ENCODE results near the gene GDF2. TPM values are rescaled to one million over a fixed set of nuclear protein-coding genes. Genes with fewer than 3 reads are reported as not detected.

GDF2 gene
- total and polyA plus RNA-seq, 2 experiments from 2014 or later = not detected

DNA sequence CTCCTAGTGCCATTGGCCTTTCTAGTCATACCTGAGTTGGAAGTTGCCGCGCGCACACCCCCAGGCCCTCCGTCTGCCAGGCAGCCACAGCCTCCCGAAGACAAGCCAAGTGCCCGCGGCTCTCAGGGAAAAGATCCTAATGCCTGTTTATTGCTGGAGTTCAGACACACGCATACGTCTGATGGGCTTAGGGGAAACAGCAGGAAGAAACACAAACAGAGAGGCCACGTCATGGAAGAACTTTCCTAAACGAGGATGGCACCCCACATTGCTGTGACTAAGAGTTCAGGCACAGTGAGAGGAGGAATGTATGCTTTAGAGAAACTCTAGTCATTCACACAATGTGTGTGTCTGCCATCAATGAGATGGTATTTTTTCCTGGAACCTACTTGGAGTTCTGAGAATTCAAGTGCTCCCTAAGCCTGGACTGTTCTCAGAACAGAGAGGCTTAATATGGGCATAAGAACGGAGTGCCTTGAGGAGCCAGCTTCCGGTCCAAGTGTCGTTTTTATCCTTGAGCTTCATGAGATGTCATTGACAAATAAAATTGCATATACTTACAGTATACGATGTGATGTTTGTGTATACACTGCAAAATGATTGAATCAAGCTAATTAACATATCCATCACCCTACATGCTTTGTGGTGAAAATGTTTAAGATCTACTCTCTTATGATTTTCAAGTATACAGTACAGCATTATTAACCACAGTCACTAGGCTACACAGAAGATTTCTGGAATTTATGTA is 14.3 kb downstream of the GDF2 start:
- Histone ChIP-seq H3K4me1 (ENCODE audit: insufficient read depth) (no peaks in the 10 kb centered on the region), H4K20me1 (replicated peaks; ENCODE audit: insufficient read depth) (no peaks in the 10 kb centered on the region), H3K27me3 (ENCODE audit: insufficient read depth) (no peaks in the 10 kb centered on the region), H2AFZ (no peak overlapping the region), H3K9me2 (ENCODE audit: insufficient read depth) (no peaks in the 10 kb centered on the region), H3F3A (replicated peaks; ENCODE audit: low read depth) (no peaks in the 10 kb centered on the region), H3K27ac (ENCODE audit: low read depth) (no peak overlapping the region), H3K79me2 (replicated peaks; ENCODE audit: insufficient read depth) (no peaks in the 10 kb centered on the region), H3K36me3 (ENCODE audit: insufficient read depth) (no peaks in the 10 kb centered on the region), H3K4me2 (no peak overlapping the region), H3K4me3 (no peak overlapping the region)
- Mint-ChIP-seq H3K4me3 (no peak overlapping the region), H3K27ac (no peak overlapping the region), H3K4me1 (peaks cover 13% of the 10 kb centered on the region), H3K27me3 (ENCODE audit: insufficient read depth, low read depth, poor library complexity) (peaks cover 8% of the 10 kb centered on the region), H3K9me3 (no peaks in the 10 kb centered on the region), H3K36me3 (ENCODE audit: low read depth) (no peaks in the 10 kb centered on the region)
- ATAC-seq = no peak
- DNase-seq (ENCODE audit: low spot score) = no peak
- TF ChIP-seq ZNF331 (CRISPR knock-in tag; IDR thresholded peaks at IDR 0.05; ENCODE audit: low read depth) = no peak
- TF ChIP-seq, protein P1, sequence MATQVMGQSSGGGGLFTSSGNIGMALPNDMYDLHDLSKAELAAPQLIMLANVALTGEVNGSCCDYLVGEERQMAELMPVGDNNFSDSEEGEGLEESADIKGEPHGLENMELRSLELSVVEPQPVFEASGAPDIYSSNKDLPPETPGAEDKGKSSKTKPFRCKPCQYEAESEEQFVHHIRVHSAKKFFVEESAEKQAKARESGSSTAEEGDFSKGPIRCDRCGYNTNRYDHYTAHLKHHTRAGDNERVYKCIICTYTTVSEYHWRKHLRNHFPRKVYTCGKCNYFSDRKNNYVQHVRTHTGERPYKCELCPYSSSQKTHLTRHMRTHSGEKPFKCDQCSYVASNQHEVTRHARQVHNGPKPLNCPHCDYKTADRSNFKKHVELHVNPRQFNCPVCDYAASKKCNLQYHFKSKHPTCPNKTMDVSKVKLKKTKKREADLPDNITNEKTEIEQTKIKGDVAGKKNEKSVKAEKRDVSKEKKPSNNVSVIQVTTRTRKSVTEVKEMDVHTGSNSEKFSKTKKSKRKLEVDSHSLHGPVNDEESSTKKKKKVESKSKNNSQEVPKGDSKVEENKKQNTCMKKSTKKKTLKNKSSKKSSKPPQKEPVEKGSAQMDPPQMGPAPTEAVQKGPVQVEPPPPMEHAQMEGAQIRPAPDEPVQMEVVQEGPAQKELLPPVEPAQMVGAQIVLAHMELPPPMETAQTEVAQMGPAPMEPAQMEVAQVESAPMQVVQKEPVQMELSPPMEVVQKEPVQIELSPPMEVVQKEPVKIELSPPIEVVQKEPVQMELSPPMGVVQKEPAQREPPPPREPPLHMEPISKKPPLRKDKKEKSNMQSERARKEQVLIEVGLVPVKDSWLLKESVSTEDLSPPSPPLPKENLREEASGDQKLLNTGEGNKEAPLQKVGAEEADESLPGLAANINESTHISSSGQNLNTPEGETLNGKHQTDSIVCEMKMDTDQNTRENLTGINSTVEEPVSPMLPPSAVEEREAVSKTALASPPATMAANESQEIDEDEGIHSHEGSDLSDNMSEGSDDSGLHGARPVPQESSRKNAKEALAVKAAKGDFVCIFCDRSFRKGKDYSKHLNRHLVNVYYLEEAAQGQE (IDR thresholded peaks at IDR 0.05; ENCODE audit: unreplicated experiment) = no peak
- no peak for TF ChIP-seq EZH2 (IDR thresholded peaks at IDR 0.05; ENCODE audit: low read depth, unreplicated experiment)
- TF ChIP-seq NANOG (IDR thresholded peaks at IDR 0.05; ENCODE audit: borderline replicate concordance) = no peak
- TF ChIP-seq CREB1 (CRISPR knock-in tag; IDR thresholded peaks at IDR 0.05; ENCODE audit: low read depth) = no peak
- no peak for TF ChIP-seq POLR2AphosphoS5 (IDR thresholded peaks at IDR 0.05; ENCODE audit: low read depth)
- TF ChIP-seq EZH2phosphoT487 (IDR thresholded peaks at IDR 0.05; ENCODE audit: unreplicated experiment) = no peak
- TF ChIP-seq, protein P2, sequence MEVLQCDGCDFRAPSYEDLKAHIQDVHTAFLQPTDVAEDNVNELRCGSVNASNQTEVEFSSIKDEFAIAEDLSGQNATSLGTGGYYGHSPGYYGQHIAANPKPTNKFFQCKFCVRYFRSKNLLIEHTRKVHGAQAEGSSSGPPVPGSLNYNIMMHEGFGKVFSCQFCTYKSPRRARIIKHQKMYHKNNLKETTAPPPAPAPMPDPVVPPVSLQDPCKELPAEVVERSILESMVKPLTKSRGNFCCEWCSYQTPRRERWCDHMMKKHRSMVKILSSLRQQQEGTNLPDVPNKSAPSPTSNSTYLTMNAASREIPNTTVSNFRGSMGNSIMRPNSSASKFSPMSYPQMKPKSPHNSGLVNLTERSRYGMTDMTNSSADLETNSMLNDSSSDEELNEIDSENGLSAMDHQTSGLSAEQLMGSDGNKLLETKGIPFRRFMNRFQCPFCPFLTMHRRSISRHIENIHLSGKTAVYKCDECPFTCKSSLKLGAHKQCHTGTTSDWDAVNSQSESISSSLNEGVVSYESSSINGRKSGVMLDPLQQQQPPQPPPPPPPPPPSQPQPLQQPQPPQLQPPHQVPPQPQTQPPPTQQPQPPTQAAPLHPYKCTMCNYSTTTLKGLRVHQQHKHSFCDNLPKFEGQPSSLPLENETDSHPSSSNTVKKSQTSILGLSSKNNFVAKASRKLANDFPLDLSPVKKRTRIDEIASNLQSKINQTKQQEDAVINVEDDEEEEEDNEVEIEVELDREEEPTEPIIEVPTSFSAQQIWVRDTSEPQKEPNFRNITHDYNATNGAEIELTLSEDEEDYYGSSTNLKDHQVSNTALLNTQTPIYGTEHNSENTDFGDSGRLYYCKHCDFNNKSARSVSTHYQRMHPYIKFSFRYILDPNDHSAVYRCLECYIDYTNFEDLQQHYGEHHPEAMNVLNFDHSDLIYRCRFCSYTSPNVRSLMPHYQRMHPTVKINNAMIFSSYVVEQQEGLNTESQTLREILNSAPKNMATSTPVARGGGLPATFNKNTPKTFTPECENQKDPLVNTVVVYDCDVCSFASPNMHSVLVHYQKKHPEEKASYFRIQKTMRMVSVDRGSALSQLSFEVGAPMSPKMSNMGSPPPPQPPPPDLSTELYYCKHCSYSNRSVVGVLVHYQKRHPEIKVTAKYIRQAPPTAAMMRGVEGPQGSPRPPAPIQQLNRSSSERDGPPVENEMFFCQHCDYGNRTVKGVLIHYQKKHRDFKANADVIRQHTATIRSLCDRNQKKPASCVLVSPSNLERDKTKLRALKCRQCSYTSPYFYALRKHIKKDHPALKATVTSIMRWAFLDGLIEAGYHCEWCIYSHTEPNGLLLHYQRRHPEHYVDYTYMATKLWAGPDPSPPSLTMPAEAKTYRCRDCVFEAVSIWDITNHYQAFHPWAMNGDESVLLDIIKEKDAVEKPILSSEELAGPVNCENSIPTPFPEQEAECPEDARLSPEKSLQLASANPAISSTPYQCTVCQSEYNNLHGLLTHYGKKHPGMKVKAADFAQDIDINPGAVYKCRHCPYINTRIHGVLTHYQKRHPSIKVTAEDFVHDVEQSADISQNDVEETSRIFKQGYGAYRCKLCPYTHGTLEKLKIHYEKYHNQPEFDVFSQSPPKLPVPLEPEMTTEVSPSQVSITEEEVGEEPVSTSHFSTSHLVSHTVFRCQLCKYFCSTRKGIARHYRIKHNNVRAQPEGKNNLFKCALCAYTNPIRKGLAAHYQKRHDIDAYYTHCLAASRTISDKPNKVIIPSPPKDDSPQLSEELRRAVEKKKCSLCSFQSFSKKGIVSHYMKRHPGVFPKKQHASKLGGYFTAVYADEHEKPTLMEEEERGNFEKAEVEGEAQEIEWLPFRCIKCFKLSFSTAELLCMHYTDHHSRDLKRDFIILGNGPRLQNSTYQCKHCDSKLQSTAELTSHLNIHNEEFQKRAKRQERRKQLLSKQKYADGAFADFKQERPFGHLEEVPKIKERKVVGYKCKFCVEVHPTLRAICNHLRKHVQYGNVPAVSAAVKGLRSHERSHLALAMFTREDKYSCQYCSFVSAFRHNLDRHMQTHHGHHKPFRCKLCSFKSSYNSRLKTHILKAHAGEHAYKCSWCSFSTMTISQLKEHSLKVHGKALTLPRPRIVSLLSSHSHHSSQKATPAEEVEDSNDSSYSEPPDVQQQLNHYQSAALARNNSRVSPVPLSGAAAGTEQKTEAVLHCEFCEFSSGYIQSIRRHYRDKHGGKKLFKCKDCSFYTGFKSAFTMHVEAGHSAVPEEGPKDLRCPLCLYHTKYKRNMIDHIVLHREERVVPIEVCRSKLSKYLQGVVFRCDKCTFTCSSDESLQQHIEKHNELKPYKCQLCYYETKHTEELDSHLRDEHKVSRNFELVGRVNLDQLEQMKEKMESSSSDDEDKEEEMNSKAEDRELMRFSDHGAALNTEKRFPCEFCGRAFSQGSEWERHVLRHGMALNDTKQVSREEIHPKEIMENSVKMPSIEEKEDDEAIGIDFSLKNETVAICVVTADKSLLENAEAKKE (CRISPR knock-in tag; IDR thresholded peaks at IDR 0.05) = no peak
- no peak for TF ChIP-seq ZNF114 (CRISPR knock-in tag; IDR thresholded peaks at IDR 0.05)

Measured in GM23338 (cell line).